NCI-H2227 (cell line): ENCODE measurements around the gene MRPL55.
A peak's percentile ranks its signal among the peaks of the same experiment; 100 is the strongest.

Experiments
- DNase-seq: peaks from one replicate; lab custom pipeline; 2025; ENCODE audit not compliant: unreplicated experiment; lab: John Stamatoyannopoulos, UW

MRPL55 gene

DNA sequence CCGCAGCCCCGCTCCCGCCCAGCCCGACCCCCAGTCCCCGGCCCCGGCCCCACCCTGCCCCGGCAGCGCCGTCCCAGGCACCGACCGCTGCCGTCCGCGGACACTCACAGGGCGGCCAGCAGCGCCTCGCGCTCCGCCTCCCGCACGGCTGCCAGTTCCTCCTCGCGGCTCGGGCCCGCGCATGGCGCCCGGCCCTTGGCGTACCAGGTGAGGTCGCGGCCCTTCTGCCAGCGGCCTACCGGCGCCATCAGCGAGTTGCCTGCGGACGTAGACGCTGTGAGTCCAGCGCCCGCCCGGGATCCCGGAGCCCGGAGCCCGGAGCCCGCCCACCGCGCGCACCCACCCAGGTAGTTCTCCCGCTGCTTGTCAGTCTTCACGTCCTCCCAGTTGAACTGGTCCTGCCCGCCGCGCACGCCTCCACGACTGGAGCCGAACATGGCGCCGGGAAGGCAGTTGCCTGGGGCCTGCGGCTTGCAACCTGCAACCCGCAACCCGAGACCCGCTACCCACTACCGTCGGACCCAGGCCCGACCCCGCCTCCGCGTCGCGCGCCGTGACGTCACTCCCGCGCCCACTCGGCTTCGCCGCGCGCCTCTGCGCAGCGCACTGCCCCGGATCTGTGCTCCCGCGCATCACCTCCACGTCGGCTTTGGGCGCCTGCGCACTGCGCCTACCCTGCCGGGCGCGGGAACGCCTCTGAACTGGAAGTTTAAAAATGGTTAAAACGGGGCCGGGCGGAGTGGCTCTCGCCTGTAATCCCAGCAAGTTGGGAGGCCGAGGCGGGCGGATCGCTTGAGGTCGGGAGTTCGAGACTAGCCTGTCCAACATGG lies 6.1 kb downstream of the MRPL55 start, which contains the start of gene C1orf35:
TSS of gene C1orf35 (minus strand) at position 535 of the 830 bp plus-strand sequence. CDS start at position 437, 98 bp downstream.
- peak; percentile 98 for DNase-seq

DNA sequence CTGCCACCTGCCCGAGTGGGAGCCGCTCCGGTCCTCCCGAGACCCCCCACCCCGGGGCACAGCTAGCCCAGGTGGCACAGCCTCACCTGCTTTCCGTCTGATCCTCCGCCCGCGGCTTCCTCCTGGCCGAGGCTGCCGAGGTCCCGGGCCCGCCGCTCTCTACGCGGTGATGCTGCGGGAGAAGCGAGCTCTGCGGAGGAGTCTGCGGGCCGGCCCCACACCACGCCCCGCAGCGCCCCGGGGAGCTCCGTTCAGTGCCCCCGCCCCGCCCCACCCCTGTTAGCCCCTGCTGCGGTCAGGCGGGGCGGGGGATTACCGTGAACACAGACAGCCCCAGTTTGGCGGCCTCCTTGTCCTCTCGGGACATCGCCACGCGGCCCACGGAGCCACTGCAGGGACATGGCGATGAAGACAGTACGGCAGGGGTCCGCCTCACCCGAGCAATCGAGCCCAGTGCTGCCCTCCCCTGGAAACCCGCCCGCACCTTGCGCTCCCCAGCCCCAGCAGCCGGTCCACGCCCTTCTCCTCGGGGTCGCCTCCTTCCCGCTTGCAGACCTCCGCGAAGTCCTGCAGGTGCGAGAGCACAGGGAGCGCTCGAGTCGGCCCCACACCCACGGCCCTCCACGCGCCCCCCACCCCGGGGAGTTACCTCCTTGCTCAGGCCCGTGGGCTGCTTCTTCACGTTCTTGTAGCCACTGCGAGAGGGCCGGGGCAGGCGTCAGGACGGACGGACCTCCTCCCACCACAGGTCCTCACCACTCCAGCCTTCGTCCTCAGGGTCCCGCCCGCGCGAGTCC lies 6.9 kb downstream of the MRPL55 start:
- peak; percentile 59 for DNase-seq

DNA sequence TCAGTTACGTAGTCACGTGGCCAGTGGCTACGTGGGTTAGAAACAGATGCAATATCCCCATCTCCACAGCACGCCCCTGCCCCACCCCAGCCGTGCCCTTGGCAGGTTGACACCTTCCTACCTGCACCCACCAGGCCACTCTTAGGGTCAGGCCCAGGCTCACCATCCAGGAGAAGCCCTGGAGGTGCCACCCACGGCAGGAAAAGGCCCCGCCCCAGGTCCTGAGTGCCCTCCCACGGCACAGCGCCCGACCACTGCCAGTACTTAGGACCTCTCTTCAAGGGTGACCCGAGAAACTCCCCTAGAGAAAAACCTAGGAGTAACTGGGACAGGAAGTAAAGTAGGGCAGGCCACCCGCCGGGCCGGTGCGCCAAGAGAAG lies 7.5 kb downstream of the MRPL55 start:
- DNase-seq, result peak; percentile 33

DNA sequence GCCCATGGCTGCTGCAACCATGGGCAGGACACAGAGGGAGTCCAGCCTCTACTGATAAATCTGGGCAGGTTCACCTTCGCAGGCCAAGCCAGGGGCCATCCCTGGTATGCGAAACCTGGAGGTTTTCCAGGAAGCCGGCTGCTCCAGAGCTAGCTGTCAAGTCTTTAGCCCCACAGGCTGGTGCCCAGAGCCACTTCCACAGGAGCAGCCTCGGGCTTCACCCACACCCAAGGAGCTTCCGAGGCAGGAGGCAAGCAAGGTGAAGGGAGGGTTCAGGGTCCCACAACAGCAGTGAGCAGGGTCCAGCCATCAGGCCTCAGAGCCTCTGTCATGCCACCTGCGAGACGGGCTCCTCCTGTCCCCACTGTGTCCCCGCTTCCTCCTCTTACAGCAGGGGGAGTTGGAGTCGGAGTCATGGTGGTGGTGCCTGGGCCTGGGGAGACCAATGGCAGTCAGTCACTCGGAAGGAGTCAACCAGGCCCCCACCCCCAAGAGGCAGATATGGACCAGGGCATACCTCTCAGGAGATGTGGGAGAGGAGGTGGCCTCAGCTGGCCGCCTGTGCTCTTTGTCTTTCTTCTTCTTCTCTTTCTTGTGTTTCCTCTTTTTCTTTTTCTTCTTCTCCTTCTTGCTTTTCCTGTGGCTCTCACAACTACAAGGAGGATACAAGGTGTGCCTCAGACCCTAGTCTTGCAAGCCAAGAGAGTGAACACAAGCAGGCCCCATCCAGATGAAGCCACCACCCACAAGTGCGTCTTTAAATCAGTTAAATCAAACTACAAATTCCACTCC lies 8.1 kb downstream of the MRPL55 start:
- no peak for DNase-seq

DNA sequence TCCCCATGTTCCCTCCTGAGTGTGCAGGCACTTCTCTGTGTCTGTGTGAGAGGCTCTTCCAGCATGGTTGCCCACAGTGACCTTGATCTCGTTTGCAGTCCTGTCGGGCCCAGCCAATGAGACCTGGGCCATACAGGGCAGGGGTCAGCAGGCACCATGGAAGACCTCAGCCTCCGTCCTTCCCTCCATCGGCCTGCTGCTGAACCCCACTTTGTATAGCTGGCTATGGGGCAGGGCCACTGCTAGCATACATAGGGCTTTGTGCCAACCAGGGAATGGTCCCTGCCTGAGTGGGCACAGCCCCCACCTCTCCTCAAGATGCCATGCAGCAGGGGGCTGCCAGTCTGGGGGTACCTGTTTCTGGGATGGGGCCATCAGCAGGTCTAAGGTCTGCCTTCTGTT lies 9.8 kb downstream of the MRPL55 start:
- no peak for DNase-seq

DNA sequence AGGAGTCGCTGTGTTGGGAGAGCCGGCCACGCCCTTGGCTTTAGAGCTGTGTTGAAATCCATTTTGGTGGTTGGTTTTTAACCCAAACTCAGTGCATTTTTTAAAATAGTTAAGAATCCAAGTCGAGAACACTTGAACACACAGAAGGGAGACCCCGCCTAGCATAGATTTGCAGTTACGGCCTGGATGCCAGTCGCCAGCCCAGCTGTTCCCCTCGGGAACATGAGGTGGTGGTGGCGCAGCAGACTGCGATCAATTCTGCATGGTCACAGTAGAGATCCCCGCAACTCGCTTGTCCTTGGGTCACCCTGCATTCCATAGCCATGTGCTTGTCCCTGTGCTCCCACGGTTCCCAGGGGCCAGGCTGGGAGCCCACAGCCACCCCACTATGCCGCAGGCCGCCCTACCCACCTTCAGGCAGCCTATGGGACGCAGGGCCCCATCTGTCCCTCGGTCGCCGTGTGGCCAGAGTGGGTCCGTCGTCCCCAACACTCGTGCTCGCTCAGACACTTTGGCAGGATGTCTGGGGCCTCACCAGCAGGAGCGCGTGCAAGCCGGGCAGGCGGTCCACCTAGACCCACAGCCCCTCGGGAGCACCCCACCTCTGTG lies 10.7 kb downstream of the MRPL55 start:
- no peak for DNase-seq

DNA sequence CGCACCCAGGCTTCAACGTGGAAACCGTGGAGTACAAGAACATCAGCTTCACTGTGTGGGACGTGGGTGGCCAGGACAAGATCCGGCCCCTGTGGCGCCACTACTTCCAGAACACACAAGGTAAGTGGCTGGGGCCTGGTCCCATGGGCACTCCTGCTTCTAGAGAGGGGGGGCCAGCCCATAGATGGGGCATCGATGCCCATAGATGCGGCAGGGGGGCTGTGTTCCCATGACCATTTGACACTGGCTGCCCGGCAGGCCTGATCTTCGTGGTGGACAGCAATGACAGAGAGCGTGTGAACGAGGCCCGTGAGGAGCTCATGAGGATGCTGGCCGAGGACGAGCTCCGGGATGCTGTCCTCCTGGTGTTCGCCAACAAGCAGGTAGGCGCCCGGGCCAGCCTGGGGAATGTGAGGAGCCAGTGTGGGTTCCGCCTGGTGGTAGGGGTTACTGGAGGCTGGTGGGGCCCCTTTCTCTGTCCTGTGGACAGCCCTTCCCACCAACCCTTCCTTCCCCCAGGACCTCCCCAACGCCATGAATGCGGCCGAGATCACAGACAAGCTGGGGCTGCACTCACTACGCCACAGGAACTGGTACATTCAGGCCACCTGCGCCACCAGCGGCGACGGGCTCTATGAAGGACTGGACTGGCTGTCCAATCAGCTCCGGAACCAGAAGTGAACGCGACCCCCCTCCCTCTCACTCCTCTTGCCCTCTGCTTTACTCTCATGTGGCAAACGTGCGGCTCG lies 11.6 kb downstream of the MRPL55 start:
- no peak for DNase-seq

DNA sequence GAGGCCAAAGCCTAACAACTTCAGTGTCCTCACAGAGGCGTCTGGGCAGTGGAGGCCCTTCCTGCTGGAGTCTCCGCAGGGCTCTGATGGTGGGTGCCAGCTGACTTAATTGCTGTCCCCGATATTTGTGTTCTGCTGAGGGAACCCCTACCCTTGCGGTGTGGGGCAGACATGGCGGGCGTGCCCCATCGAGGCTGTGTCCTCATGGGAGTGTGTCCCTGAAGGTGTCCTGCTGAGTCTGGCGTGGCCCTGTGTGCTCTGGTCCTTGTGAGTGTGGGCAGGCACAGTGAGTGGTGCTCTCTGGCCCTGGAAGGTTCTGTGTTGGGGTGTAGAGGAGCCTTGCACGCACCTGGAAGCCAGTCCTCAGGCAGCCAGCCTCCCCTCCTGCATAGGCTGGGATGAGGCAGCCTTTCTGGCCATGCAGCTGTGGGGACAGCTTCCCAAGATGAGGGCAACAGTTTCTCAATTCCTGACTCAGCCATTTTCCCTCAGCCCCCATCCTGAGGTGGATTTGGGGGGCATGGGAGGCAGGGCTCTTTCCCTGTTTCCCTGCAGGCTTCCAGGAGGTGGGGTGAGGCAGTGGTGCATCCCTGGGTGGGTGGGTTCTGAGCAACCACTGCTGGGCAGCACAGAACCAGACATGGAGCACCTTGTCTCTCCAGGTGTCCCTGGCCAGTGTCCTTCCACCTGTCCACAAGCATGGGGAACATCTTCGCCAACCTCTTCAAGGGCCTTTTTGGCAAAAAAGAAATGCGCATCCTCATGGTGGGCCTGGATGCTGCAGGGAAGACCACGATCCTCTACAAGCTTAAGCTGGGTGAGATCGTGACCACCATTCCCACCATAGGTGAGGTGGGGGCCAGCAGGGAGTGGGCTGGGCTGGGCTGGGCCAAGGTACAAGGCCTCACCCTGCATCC lies 12.4 kb downstream of the MRPL55 start:
- DNase-seq, result no peak

DNA sequence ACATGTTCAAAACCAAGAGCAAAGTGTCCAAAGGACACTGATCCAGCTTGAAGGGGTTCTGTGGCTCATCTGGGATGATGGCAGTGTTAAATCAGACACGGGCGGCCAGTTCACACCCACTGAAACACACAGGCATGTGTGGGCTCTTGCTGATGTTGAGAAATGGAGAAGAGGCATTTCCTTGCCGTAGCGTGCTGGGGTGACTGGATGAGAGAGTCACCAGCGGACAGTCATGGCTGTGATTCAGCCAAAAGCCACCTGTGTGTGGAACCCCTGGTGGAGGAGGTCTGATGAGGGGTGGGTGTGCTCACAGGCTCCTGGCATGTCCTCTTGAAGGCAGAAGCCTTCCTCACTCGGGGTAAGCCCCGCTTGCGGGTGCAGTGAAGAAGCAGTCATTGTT lies 13.2 kb downstream of the MRPL55 start:
- DNase-seq, result no peak

DNA sequence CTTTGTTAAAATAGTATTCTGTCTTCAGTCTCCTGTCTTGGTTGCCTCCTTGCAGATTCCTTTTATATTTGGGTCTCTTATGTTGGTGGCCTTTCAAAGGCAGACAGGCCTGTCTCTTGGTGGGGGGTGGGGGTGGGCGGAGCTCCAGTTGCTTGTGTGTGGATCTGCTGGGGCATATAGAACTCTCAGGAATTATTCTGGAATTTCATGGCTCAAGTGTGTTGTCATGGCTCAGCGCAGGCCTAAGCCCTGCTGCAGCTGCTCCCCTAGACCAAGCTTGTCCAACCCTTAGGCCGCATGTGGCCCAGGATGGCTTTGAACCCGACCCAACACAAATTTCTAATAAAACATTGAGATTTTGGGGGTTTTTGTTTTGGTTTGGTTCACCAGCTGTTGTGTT lies 13.9 kb downstream of the MRPL55 start:
- no peak for DNase-seq

DNA sequence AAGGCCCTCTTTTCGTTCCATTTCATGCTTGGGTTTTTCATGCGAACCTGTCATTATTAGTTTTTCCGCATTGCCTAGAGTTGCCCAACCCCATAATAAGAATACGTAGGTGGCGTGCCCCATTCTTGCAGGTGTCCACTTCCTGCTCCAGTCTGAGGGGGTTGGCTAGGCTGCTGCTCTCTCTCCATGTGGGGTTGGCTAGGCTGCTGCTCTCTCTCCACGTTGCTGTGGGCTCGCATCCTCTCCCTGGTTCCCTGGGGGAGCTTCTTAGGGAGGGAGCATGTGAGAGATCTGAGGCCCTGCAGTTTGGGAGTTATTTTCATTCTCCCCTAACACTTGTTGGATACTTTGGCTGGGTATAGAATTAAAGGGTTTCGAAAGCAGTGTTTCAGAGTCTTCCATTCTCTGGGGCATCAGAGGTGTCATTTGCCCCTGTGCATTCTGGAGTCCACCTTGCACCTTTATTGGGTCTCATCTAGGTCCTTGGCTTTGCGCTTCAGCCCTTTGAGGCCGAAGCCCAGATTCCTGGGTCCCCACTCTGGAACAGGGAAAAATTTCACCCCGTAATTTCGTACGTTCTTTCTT lies 14.6 kb downstream of the MRPL55 start:
- no peak for DNase-seq

DNA sequence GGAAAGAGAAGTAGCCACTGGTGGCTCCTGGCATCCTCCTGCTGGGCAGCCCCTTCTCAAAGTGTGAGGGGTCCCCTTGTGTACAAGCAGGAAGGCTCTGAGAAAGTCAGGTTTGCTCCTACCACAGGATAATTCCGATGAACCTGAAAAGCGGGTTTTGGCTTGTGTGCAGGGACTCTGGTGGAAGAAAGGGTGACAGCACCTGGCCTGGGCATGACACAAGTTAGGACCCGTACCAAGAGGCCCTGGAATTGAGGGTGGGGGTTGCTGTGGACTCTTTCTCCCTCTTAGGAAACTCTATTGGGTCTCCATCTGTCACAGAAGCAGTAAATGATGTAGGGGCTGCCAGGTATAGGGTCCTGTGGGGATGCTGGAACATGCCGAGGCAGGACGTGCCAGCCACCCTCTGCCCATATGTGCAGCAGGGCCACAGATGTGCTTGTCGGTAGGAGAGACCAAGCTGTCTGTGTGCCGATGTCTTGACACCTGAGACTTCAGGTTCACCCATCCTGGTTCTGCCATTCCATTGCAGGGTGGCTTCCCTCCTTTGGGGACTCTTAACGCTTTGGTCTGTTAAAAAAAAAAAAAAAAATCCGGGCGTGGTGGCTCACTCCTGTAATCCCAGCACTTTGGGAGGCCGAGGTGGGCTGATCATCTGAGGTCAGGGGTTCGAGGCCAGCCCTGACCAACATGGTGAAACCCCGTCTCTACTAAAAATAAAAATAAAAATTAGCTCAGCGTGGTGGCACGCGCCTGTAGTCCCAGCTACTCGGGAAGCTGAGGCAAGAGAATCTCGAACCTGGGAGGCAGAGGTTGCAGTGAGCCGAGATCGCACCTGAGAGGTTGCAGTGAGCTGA lies 15.8 kb downstream of the MRPL55 start:
- no peak for DNase-seq

DNA sequence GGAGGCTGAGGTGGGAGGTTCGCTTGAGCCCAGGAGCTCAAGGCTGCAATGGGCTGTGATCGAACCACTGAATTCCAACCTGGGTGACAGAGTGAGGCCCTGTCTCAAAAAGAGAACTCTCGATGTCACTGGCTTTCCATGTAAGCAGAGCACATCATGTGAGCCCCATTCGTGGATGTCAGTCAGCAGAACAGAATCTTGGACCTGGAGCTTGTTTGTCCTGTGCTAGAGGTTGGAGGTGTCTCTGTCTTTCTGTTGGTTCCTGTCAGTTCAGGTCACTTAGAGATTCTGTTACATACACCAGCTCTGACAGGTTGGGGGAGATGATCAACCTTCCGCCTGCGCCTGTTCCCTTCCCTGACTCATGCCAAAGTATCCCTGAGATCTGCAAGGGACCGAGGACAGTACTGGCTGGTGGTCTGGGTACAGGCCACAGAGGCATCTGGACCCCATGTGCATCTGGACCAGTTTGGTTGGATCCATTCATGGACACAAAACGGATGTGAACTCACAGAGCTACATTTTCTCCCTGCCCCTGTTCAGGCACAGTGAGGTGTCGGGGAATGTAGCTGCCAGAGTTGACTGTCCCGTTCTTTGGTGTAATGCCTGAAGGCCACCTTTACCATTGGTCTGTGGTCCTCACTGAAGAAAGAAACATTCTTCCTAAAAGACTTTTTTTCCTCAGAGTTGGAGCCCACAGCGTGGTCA lies 16.6 kb downstream of the MRPL55 start:
- DNase-seq, result no peak

DNA sequence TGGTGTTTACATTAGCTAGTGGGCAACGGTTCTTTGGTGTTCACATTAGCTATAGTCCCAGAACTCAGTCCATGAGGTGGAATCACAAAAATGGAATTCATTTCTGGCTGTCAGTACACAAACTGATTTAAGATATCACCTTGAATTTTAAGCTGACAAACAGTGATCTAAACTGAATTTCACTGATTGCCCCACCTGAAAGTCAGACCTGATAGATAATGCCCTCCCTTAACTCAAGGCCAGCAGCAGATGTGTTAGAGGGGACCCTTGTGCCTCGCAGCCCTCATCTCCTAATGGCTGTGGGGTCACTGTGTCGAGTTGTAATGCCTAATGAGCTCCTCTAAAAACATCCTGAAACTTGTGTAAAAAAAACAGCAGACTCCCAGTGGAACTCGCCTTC lies 18.0 kb downstream of the MRPL55 start:
- no peak for DNase-seq

DNA sequence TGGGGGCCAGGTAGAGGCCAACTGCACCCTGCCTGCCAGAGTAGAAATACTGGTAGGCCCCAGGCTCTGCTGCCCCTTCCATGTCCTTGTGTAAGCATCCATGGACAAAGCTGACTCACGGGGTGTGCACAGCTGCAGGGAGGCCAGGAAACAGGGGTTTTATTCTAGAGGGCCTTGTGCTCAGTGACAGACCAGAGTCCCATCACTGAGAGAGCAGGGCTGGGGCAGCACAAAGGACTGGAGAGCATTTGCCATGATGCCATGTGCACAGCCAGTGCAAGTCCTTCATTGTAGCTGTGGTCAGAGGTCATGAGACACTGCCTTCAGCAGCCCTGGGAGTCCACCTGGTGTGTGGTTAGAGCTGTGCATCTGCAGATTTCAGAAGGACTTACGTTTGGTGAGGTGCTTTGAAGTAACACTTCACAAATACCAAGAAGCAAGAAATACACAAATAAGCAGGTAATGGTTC lies 18.5 kb downstream of the MRPL55 start:
- no peak for DNase-seq

DNA sequence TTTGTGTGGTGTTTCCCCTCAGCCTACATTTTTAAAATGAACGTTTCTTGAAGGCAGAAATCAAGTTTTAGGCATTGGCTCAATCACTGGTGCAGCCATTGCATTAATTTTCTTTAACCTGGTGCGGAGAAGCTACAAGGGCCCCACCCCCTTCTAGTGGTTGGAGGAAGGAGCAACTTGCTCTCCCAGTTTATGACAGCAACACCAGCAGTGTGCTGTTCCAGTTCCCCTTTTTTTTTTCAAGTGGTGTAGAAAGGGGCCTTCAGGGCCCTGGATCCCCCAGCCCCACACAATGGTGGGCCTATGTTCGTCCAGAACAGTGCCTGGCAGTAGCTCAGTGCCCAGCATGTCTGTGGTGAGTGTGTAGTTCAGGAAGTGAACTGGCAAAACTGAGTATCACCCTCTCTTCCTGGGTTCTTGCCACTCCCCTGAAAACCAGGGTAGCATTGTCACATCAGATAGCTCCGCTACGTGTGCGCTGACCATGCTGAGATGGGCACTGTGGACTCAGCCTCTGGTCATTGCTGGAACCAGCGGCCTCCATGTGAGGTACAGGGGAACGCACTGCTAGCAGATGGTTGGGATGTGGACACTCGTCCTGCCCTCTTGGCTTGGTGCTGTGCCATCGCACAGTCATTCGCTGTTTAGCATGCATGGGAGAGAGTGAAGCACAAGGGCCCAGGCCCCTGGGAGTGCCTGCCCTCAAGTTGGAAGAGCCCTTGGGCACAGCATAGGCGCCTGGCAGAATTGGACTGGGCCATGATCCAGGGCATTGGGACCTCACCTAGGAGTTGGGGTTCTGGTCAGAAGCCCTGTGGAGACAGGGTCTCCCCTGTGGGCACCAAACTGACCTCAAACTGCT lies 19.3 kb downstream of the MRPL55 start:
- no peak for DNase-seq
